H9 (cell line): ENCODE data around the gene GNPAT. TPM values are rescaled to one million over a fixed set of nuclear protein-coding genes. Genes with fewer than 3 reads are reported as not detected.

Experiments used
- DNase-seq: peaks from one replicate; pipeline ENCODE4 v3.0.0-alpha.2; 2017
- H2AFZ ChIP-seq: one replicate; pipeline ENCODE4 v1.6.1; 2013; ENCODE audit warnings: mild to moderate bottlenecking, low read length, control low read depth, moderate library complexity
- H2AK5ac ChIP-seq: 2 replicates; pipeline ENCODE4 v1.6.1; 2013; ENCODE audit warnings: low read length, control low read depth, mixed read lengths; ENCODE audit not compliant: insufficient read length
- H2BK120ac ChIP-seq: one replicate; pipeline ENCODE4 v1.6.1; 2013; ENCODE audit warnings: low read depth, mild to moderate bottlenecking, low read length, control low read depth, inconsistent platforms; ENCODE audit not compliant: poor library complexity, severe bottlenecking
- H2BK12ac ChIP-seq: 2 replicates; pipeline ENCODE4 v1.6.1; 2013; ENCODE audit warnings: low read length, control low read depth, mixed read lengths, low read depth; ENCODE audit not compliant: insufficient read length
- H2BK15ac ChIP-seq: 2 replicates; pipeline ENCODE4 v1.6.1; 2013; ENCODE audit warnings: low read depth, low read length, control low read depth
- H2BK20ac ChIP-seq: one replicate; pipeline ENCODE4 v1.6.1; 2013; ENCODE audit warnings: low read depth, mild to moderate bottlenecking, low read length, control low read depth, inconsistent platforms; ENCODE audit not compliant: poor library complexity, severe bottlenecking
- H2BK5ac ChIP-seq: 2 replicates; pipeline ENCODE4 v1.6.1; 2013; ENCODE audit warnings: low read length, control low read depth, mixed read lengths; ENCODE audit not compliant: insufficient read length
- H3K14ac ChIP-seq: 2 replicates; pipeline ENCODE4 v1.6.1; 2013; ENCODE audit warnings: low read length, control low read depth; ENCODE audit not compliant: insufficient read depth
- H3K18ac ChIP-seq: 2 replicates; pipeline ENCODE4 v1.6.1; 2013; ENCODE audit warnings: low read depth, mild to moderate bottlenecking, mixed read lengths, low read length, control low read depth; ENCODE audit not compliant: insufficient read length
- H3K23ac ChIP-seq: 2 replicates; pipeline ENCODE4 v1.6.1; 2013; ENCODE audit warnings: low read length, control low read depth, mixed read lengths, low read depth; ENCODE audit not compliant: insufficient read length
- H3K23me2 ChIP-seq: 2 replicates; pipeline ENCODE4 v1.6.1; 2013; ENCODE audit warnings: low read depth, mild to moderate bottlenecking, mixed read lengths, low read length, control low read depth; ENCODE audit not compliant: insufficient read length, poor library complexity, severe bottlenecking
- H3K27ac ChIP-seq: 2 replicates; pipeline ENCODE4 v1.5.1; 2013; ENCODE audit warnings: low read length, control low read depth, mixed read lengths, low read depth; ENCODE audit not compliant: insufficient read length
- H3K27me3 ChIP-seq: 2 replicates; pipeline ENCODE4 v1.6.1; 2013; ENCODE audit warnings: low read length, control low read depth, inconsistent platforms; ENCODE audit not compliant: insufficient read depth
- H3K4ac ChIP-seq: 2 replicates; pipeline ENCODE4 v1.6.1; 2013; ENCODE audit warnings: low read depth, mild to moderate bottlenecking, control low read depth, inconsistent platforms, low read length, moderate library complexity
- H3K4me1 ChIP-seq: 2 replicates; pipeline ENCODE4 v1.6.1; 2013; ENCODE audit warnings: low read length, control low read depth, inconsistent platforms; ENCODE audit not compliant: insufficient read depth
- H3K4me2 ChIP-seq: 2 replicates; pipeline ENCODE4 v1.6.1; 2013; ENCODE audit warnings: low read length, control low read depth, mixed read lengths; ENCODE audit not compliant: insufficient read length, insufficient read depth
- H3K56ac ChIP-seq: 2 replicates; pipeline ENCODE4 v1.6.1; 2013; ENCODE audit warnings: low read depth, mild to moderate bottlenecking, mixed read lengths, low read length, control low read depth; ENCODE audit not compliant: insufficient read length
- H3K79me1 ChIP-seq: 2 replicates; pipeline ENCODE4 v1.6.1; 2013; ENCODE audit warnings: low read depth, mild to moderate bottlenecking, moderate library complexity, low read length, control low read depth, inconsistent platforms; ENCODE audit not compliant: insufficient read depth, poor library complexity, severe bottlenecking
- H3K79me2 ChIP-seq: 2 replicates; pipeline ENCODE4 v1.6.1; 2013; ENCODE audit warnings: low read length, control low read depth, inconsistent platforms; ENCODE audit not compliant: insufficient read depth
- H3K9ac ChIP-seq: 2 replicates; pipeline ENCODE4 v1.6.1; 2013; ENCODE audit warnings: low read length, control low read depth, mixed read lengths; ENCODE audit not compliant: insufficient read length; ENCODE audit errors: extremely low read depth
- H3K9me3 ChIP-seq: one replicate; pipeline ENCODE4 v1.6.1; 2013; ENCODE audit warnings: low read depth, low read length, inconsistent platforms; ENCODE audit not compliant: control insufficient read depth
- H3T11ph ChIP-seq: one replicate; pipeline ENCODE4 v1.6.1; 2013; ENCODE audit warnings: mild to moderate bottlenecking, low read length, control low read depth, inconsistent platforms
- H4K20me1 ChIP-seq: one replicate; pipeline ENCODE4 v1.6.1; 2013; ENCODE audit not compliant: control insufficient read depth, insufficient read length, insufficient read depth
- H4K5ac ChIP-seq: 2 replicates; pipeline ENCODE4 v1.6.1; 2013; ENCODE audit warnings: low read depth, mild to moderate bottlenecking, mixed read lengths, low read length, control low read depth; ENCODE audit not compliant: insufficient read length
- H4K8ac ChIP-seq: replicated peaks from 2 replicates; pipeline ENCODE4 v1.6.1; 2013; ENCODE audit warnings: low read length, control low read depth, mixed read lengths, low read depth; ENCODE audit not compliant: insufficient read length
- H4K91ac ChIP-seq: 2 replicates; pipeline ENCODE4 v1.6.1; 2013; ENCODE audit warnings: low read depth, mild to moderate bottlenecking, moderate library complexity, mixed read lengths, low read length, control low read depth; ENCODE audit not compliant: insufficient read length
- H3K27ac Mint-ChIP-seq, 3 experiments: 2 replicates in 2 of 3; 3 replicates in 1 of 3; pipeline ENCODE4 v1.8.0; 2020 to 2021; ENCODE audit warnings: mixed read lengths in 3 of 3, mild to moderate bottlenecking in 1 of 3, moderate library complexity in 1 of 3
- H3K27me3 Mint-ChIP-seq: 2 replicates; pipeline ENCODE4 v1.8.0; 2021; ENCODE audit warnings: low read depth, mild to moderate bottlenecking, moderate library complexity, mixed read lengths
- H3K36me3 Mint-ChIP-seq, 3 experiments: 2 replicates in 2 of 3; 3 replicates in 1 of 3; pipeline ENCODE4 v1.8.0; 2020 to 2021; ENCODE audit warnings: low read depth in 3 of 3, mixed read lengths in 3 of 3; ENCODE audit not compliant: insufficient read depth in 1 of 3
- H3K4me1 Mint-ChIP-seq, 2 experiments: 2 replicates each; pipeline ENCODE4 v1.8.0; 2020; ENCODE audit warnings: mixed read lengths in 2 of 2
- H3K4me3 Mint-ChIP-seq, 2 experiments: 2 replicates in 1 of 2; 3 replicates in 1 of 2; pipeline ENCODE4 v1.8.0; 2020 to 2021; ENCODE audit warnings: mild to moderate bottlenecking in 2 of 2, mixed read lengths in 2 of 2, moderate library complexity in 1 of 2
- H3K9me3 Mint-ChIP-seq, 2 experiments: 2 replicates in 1 of 2; 3 replicates in 1 of 2; pipeline ENCODE4 v1.8.0; 2020; ENCODE audit warnings: mild to moderate bottlenecking in 2 of 2, mixed read lengths in 2 of 2, moderate library complexity in 1 of 2
- WGBS: extraction: QIAGEN DNeasy Blood & Tissue Kit; methylation state at CpG from one replicate; pipeline ENCODE4 v1.1.7; 2013; ENCODE audit warnings: missing lambda C conversion rate, low lambda C conversion rate, mixed read lengths; ENCODE audit not compliant: insufficient read length; ENCODE audit errors: extremely low coverage; 5-methylcytosine and 5-hydroxymethylcytosine counted together
- total RNA-seq: library from RNA; stranded (reverse); gene quantifications from 2 replicates; pipeline ENCODE4 v1.2.1, GENCODE V29; 2021
- TF ChIP-seq, protein P1 (sequence below): fragments of 200-600 bp; sonication (generic); conservative IDR thresholded peaks from 3 replicates; pipeline ENCODE4 v1.8.0; 2021; ENCODE audit warnings: antibody characterized with exemption, mild to moderate bottlenecking

The GNPAT gene
- total RNA-seq, 1 experiment from 2014 or later: 38.1 TPM

- Histone ChIP-seq H2AFZ (no peak overlapping the region), H3K4me2 (no peak overlapping the region), H3K79me2 (no peaks in the 10 kb centered on the region), H3K27ac (no peak overlapping the region), H3K79me1 (no peaks in the 10 kb centered on the region), H2BK20ac (no peak overlapping the region), H3K23ac (no peak overlapping the region), H3K27me3 (no peaks in the 10 kb centered on the region), H3K56ac (no peak overlapping the region), H3K18ac (no peak overlapping the region), H3K14ac (no peak overlapping the region), H4K20me1 (no peaks in the 10 kb centered on the region), H2BK5ac (no peak overlapping the region), H3K9ac (no peak overlapping the region), H2BK15ac (no peak overlapping the region), H4K8ac (no peak overlapping the region), H3K4me1 (no peaks in the 10 kb centered on the region), H4K5ac (no peak overlapping the region), H2BK12ac (no peak overlapping the region), H3K4ac (no peak overlapping the region), H3T11ph (no peak overlapping the region), H2AK5ac (no peak overlapping the region), H4K91ac (no peak overlapping the region), H3K9me3 (no peaks in the 10 kb centered on the region), H2BK120ac (no peak overlapping the region), H3K23me2 (peaks cover 7% of the 10 kb centered on the region)
- no CpG with 5 or more reads among the region's 4 CpGs for WGBS
- TF ChIP-seq, protein P1, sequence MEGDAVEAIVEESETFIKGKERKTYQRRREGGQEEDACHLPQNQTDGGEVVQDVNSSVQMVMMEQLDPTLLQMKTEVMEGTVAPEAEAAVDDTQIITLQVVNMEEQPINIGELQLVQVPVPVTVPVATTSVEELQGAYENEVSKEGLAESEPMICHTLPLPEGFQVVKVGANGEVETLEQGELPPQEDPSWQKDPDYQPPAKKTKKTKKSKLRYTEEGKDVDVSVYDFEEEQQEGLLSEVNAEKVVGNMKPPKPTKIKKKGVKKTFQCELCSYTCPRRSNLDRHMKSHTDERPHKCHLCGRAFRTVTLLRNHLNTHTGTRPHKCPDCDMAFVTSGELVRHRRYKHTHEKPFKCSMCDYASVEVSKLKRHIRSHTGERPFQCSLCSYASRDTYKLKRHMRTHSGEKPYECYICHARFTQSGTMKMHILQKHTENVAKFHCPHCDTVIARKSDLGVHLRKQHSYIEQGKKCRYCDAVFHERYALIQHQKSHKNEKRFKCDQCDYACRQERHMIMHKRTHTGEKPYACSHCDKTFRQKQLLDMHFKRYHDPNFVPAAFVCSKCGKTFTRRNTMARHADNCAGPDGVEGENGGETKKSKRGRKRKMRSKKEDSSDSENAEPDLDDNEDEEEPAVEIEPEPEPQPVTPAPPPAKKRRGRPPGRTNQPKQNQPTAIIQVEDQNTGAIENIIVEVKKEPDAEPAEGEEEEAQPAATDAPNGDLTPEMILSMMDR: no peak
- H3K27me3 Mint-ChIP-seq: no peaks in the 10 kb centered on the region
- H3K9me3 Mint-ChIP-seq: no peaks in the 10 kb centered on the region
- H3K4me1 Mint-ChIP-seq: peaks cover 5 to 6% of the 10 kb centered on the region in 2 experiments
- no peak overlapping the region for H3K4me3 Mint-ChIP-seq
- H3K27ac Mint-ChIP-seq: no peak overlapping the region
- peaks cover 0 to 19% (median 15%) of the 10 kb centered on the region in 3 experiments; a peak in 4 of 7 replicates for H3K36me3 Mint-ChIP-seq
- DNase-seq: no peak
These were observed 4.8 kb upstream of the GNPAT start for GRCh38 chr1:231236208-231236591.
